Hippocampal formation (tissue), 2 donors: ENCODE data around the gene COA1.

Experiments
- DNase-seq, 2 donors: peaks; one replicate each; lab custom pipeline; 2025; lab: John Stamatoyannopoulos, UW

COA1 gene

GRCh38 chr7:43592326-43592725, 137.0 kb downstream of the COA1 start:
- no peak for DNase-seq

- no peak for DNase-seq
Observed at GRCh38 chr7:43591558-43592180, 137.7 kb downstream of the COA1 start.

GRCh38 chr7:43590862-43591557, 138.3 kb downstream of the COA1 start:
- no peak for DNase-seq

- DNase-seq = no peak
Observed at GRCh38 chr7:43589728-43590127, 139.6 kb downstream of the COA1 start.
